HG02678 (cell line): ENCODE data around the gene ZNF750.
A peak's percentile ranks its signal among the peaks of the same experiment; 100 is the strongest.
"Not testable (repeated sequence)": the region's sequence is repeated elsewhere in the genome, so short reads cannot be mapped to it uniquely, and the experiment has no call there.

Source experiments
- ATAC-seq: cut with Tn5 transposase; IDR thresholded peaks from one replicate; pipeline ENCODE4 v1.9.1; 2021; ENCODE audit warnings: mild to moderate bottlenecking, moderate library complexity; ENCODE audit not compliant: unreplicated experiment

The ZNF750 gene

GRCh38 chr17:82798752-82799151 lies 41.1 kb downstream of the ZNF750 start:
- no peak for ATAC-seq

GRCh38 chr17:82797061-82797460 lies 42.8 kb downstream of the ZNF750 start:
- no peak for ATAC-seq

GRCh38 chr17:82795615-82796014 lies 44.2 kb downstream of the ZNF750 start:
- ATAC-seq, result no peak

GRCh38 chr17:82794781-82795482 lies 44.9 kb downstream of the ZNF750 start:
- ATAC-seq, result no peak

GRCh38 chr17:82793974-82794630 lies 45.7 kb downstream of the ZNF750 start:
- ATAC-seq, result no peak

GRCh38 chr17:82791532-82791931 lies 48.3 kb downstream of the ZNF750 start:
- ATAC-seq, result no peak

GRCh38 chr17:82790391-82790790 lies 49.4 kb downstream of the ZNF750 start:
- no peak for ATAC-seq

- ATAC-seq, result no peak
Observed at GRCh38 chr17:82789806-82790205, 50.0 kb downstream of the ZNF750 start.

GRCh38 chr17:82789051-82789592 lies 50.7 kb downstream of the ZNF750 start:
- ATAC-seq, result no peak

GRCh38 chr17:82788206-82789001 lies 51.4 kb downstream of the ZNF750 start:
- no peak for ATAC-seq

- peak; percentile 49 for ATAC-seq
Observed at GRCh38 chr17:82787081-82787848, 52.6 kb downstream of the ZNF750 start.

GRCh38 chr17:82786427-82786826 lies 53.4 kb downstream of the ZNF750 start:
- ATAC-seq, result no peak

- ATAC-seq, result not testable (repeated sequence)
Observed at GRCh38 chr17:82785581-82785980, 54.2 kb downstream of the ZNF750 start.

GRCh38 chr17:82783498-82783897 lies 56.3 kb downstream of the ZNF750 start:
- no peak for ATAC-seq

- no peak for ATAC-seq
Observed at GRCh38 chr17:82782657-82783207, 57.1 kb downstream of the ZNF750 start.

- peak; percentile 66 for ATAC-seq
Observed at GRCh38 chr17:82781894-82782274, 57.9 kb downstream of the ZNF750 start.

- no peak for ATAC-seq
Observed at GRCh38 chr17:82780971-82781893, 58.6 kb downstream of the ZNF750 start.

GRCh38 chr17:82780195-82780594 lies 59.6 kb downstream of the ZNF750 start:
- no peak for ATAC-seq

- no peak for ATAC-seq
Observed at GRCh38 chr17:82779541-82779940, 60.3 kb downstream of the ZNF750 start.
